K562 treated with DMSO at 1 percent for 4 hours (cell line): Measurements from ENCODE around the gene CYTH3. TPM values are rescaled to one million over a fixed set of nuclear protein-coding genes. Genes with fewer than 3 reads are reported as not detected.

Experiments used
- total RNA-seq: library from RNA; unstranded; fragments of 300-600 nt; gene quantifications from 2 replicates; pipeline ENCODE4 v1.2.3, GENCODE V29; 2022; ENCODE audit not compliant: insufficient read depth

CYTH3 gene
- total RNA-seq, result 13.3 and 15.0 TPM in 2 replicates

GRCh38 chr7:6272481-6273323, at the start of gene CYTH3:
Gene CYTH3, minus strand, starts transcription at chr7:6272624. Its CDS starts 117 bp downstream, at chr7:6272507.

Other genes starting within 250 kb of the CYTH3 start
- gene ANKRD61, start 241.2 kb downstream of the CYTH3 start, total RNA-seq, result 1.2 TPM in 1 of 2 replicates, not detected in the other
- 93.2 and 105 TPM in 2 replicates for gene EIF2AK1, start 213.4 kb downstream of the CYTH3 start, total RNA-seq
- 8.6 and 9.8 TPM in 2 replicates for gene USP42, start 167.7 kb downstream of the CYTH3 start, total RNA-seq
- 14.9 and 15.8 TPM in 2 replicates for gene FAM220A, start 76.3 kb upstream of the CYTH3 start, total RNA-seq
- gene RAC1, start 101.9 kb upstream of the CYTH3 start, total RNA-seq, result 162 and 173 TPM in 2 replicates
- 17.4 and 18.0 TPM in 2 replicates for gene DAGLB, start 175.3 kb upstream of the CYTH3 start, total RNA-seq
- gene KDELR2, start 211.5 kb upstream of the CYTH3 start, total RNA-seq, result 93.2 and 101 TPM in 2 replicates